NCI-H2171 treated with DMSO at 0.1 percent for 48 hours (cell line): ENCODE results near the gene MAP3K13.
A peak's percentile ranks its signal among the peaks of the same experiment; 100 is the strongest.
"Not testable (repeated sequence)": the region's sequence is repeated elsewhere in the genome, so short reads cannot be mapped to it uniquely, and the experiment has no call there.

Experiments
- DNase-seq: peaks from one replicate; lab custom pipeline; 2025; lab: John Stamatoyannopoulos, UW

The MAP3K13 gene

DNA sequence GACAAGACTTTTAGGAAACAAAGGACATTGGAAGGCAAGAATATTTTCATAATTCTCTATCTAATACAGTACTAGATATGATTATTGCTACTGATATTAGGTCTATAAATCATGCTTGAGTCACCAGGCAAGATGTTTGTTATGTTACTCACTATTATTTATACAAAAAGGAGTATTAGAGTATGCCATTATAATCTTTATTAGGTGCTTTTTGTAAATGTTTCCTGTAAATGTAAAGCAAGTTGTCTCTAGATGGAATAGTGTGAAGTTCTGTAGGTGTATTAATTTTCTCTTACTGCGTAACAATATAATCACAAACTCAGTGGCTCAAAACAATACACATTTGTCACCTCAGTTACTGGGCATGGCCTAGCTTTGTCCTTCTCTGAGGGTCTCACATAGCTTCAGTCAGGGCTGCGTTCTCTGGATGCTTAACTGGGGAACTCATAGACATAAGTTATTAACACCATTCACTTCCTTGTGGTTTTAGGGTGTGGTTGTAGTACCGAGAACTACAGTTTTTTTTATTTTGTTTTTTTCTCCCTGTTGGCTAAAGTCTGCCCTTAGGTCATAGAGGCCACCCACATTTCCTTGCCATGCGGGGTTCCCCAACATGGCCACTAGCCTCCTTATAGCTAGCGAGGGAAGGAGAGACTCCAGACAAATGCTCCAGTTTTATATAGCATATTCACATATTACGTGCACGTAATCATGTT lies 20.3 kb upstream of the MAP3K13 start:
- no peak for DNase-seq

DNA sequence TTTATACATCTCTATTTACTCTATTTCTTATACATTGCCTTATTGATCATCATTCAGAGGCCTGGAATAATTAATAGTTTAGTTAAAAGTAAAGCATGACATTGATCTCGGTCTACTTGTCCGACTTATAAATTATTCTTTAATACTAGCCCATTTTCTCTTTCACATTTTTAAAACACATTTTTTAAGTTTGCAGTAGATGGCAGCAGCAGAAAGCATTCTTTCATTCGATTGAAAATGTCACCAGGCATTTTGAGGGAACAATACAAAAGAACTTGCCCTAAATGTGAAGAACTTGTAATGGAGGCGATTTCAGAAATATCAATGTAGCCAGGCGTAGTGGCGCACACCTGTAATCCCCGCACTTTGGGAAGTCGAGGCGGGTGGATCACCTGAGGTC lies 15.5 kb upstream of the MAP3K13 start:
- peak; percentile 16 for DNase-seq

DNA sequence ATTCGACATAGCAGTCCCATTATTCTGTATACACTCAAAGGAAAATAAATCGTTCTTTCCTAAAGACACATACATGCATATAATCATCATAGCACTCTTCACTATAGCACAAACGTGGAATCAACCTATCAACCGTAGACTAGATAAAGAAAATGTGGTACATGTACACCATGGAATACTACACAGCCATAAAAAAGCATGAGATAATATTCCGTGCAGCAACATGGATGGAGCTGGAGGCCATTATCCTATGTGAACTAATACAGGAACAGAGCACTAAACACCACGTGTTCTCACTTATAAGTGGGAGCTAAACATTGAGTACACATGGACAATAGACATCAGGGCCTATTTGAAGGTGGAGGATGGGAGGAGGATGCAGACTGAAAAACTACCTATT lies 12.1 kb upstream of the MAP3K13 start:
- no peak for DNase-seq

GRCh38 chr3:185351396-185351795 lies 11.5 kb upstream of the MAP3K13 start:
- no peak for DNase-seq

DNA sequence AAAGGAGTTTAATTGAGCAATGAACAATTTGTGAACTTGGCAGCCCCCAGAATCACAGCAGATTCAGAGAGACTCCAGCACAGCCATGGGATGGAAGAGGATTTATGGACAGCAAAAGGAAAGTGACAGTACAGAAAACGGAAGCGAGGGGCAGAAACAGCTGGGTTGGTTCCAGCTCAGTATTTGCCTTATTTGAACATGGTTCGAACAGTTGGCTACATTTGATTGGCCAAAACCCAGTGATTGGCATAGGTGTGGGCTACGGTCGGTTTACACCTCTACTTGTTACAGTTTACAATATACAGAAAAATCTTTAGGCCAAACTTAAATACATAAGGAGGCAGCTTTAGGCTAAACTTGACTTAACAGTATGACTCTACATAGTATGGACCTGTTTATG lies 9.7 kb upstream of the MAP3K13 start:
- no peak for DNase-seq

GRCh38 chr3:185353823-185354614 lies 8.9 kb upstream of the MAP3K13 start:
- peak; percentile 85 for DNase-seq

DNA sequence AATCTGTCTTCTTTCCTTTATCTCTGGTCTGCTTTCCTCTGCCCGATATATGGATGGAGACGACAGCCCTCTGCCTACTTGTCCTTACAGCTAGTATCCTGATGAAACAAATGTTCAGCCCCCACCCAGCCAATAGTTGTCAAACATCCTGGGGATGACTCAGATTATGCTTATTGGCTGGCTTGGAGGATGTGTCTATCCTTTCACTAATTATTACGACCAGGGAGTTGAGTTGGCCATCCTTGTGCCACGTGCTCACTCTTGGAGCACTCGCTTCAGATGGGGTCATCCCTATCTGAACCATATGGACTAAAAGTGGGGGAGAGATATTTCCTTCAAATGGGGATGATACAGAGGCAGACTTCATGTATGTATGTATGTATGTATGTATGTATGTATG lies 6.4 kb upstream of the MAP3K13 start:
- DNase-seq: no peak

DNA sequence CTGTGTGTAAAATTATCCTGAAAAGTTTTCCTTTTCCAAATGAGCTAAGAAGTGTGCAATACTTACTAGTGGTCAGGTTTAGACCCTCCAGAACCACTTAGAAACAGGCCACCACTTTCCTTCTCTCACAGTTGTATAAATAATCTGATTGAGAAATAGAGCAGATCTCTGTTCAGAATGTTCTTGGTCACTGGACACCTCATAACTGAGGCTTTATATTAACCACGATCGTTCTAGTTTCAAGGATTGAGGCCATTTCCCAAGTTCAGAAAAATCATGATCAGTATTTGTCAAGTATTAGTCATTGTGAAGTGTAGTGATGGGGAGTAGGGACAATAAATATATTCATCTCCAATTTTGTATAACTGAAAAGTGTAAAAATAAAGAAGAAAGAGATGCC lies 1.0 kb upstream of the MAP3K13 start:
- no peak for DNase-seq

GRCh38 chr3:185363662-185364203 lies 797 bp downstream of the MAP3K13 start:
- DNase-seq: no peak

- DNase-seq: no peak
Observed at GRCh38 chr3:185365291-185366073, 2.5 kb downstream of the MAP3K13 start.

DNA sequence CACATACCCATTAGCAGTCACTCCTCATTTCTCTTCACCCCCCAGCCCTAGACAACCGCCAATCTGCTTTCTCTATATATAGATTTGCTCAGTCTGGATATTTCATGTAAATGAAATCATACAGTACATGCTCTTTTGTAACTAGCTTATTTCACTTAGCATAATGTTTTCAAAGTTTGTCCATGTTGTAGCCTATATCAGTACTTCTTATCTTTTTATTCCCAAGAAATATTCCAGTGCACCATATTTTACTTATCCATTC lies 3.1 kb downstream of the MAP3K13 start:
- no peak for DNase-seq

GRCh38 chr3:185366913-185367312 lies 4.0 kb downstream of the MAP3K13 start:
- DNase-seq: no peak

DNA sequence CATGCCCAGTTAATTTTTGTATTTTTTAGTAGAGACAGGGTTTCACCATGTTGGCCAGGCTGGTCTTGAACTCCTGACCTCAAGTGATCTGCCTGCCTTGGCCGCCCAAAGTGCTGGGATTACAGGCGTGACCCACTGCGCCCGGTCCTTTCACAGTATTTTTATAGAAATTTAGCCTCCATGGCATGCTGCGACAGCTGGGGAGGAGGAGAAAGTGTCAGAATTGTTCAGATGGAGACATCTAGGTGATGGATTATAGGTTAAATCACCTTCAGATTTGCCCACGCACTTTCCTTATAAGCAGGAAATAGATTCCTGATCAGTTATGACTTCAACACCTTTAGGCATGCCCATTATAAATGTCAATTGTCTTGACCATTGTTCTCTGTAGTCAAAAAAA lies 7.4 kb downstream of the MAP3K13 start:
- DNase-seq: peak; percentile 65

GRCh38 chr3:185371306-185372074 lies 8.6 kb downstream of the MAP3K13 start:
- peak; percentile 81 for DNase-seq

GRCh38 chr3:185381320-185382058 lies 18.6 kb downstream of the MAP3K13 start:
- peak; percentile 35 for DNase-seq

GRCh38 chr3:185382154-185382553 lies 19.2 kb downstream of the MAP3K13 start:
- no peak for DNase-seq

DNA sequence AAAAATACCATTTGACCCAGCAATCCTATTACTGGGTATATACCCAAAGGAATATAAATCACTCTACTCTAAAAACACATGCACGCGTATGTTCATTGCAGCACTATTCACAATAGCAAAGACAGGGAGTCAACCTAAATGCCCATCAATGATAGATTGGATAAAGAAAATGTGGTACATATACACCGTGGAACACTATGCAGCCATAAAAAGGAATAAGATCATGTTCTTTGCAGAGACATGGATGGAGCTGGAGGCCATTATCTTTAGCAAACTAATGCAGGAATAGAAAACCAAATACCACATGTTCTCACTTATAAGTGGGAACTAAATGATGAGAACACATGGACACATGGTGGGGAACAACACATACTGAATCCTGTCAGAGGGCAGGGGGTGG lies 23.6 kb downstream of the MAP3K13 start:
- not testable (repeated sequence) for DNase-seq

DNA sequence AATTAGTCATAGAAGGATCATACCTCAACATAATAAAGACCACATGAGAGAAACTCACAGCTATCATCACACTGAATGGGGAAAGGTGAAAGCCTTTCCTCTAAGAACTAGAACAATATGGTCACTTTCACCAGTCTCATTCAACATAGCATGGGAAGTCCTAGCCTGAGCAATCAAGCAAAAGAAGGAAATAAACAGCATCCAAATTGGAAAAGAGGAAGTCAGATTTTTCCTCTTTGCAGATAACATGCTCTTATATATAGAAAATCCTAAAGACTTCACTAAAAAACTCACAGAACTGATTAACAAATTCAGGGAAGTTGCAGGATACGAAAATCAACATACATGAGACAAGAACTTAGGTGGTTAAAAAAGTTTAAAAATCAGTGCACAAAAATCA lies 24.7 kb downstream of the MAP3K13 start:
- DNase-seq: no peak

DNA sequence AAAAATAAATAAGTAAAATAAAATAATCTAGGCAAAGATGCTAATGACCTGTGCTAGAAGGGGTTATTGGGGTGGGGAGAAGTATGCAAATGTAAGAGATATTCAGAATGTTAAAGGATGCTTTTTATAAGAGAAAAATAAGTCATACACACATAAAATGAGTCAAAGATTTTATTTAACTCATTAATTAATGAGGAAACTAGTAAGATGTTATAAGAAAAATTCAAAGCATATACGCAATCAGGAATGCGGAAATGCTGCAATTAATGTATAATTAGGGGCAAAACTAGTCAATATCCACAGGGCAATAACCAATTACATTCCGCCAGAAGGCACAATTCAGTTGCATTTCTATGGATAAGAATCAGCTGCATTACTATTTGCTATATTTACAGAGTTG lies 30.1 kb downstream of the MAP3K13 start:
- no peak for DNase-seq

DNA sequence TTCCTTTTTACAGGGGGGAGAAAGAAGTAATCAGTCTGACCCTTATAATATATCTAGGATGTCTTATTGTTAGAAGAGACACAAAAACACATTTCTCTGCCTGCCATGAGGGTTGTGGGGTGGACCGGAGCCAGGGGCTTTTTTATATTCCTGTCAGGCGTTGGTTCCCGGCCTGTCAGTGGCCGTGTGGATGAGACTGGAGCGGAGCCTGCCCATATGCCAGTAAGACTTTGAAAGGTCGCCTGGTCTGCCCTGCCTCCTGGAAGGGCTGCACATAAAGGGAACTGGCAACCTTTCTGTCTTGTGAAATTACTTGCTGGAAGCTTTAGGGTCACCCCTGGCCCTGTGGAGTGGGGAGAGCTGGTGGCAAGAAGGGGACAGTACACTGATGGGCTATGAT lies 34.7 kb downstream of the MAP3K13 start:
- DNase-seq: peak; percentile 42
